OCI-LY7 (cell line): ENCODE data around the gene PCDHGA2. TPM values are rescaled to one million over a fixed set of nuclear protein-coding genes. Genes with fewer than 3 reads are reported as not detected.
A peak's percentile ranks its signal among the peaks of the same experiment; 100 is the strongest.

ENCODE experiments used
- BruUV-seq: library from RNA; stranded (reverse); fragments of 400-500 nt; replicated peaks from 2 replicates; lab custom pipeline; 2021; lab: Mats Ljungman, UMichigan
- CTCF ChIA-PET: fragments of 300-600 bp; sonication (Branson Sonifier 250); formaldehyde crosslinking; loops from one replicate; lab custom pipeline; 2022; ENCODE audit warnings: antibody characterized with exemption; ENCODE audit not compliant: unreplicated experiment; lab: Charles Lee
- POLR2A ChIA-PET: fragments of 300-600 bp; sonication (Branson Sonifier 250); formaldehyde crosslinking; loops from one replicate; lab custom pipeline; 2022; ENCODE audit warnings: antibody characterized with exemption; lab: Charles Lee
- DNase-seq: peaks from one replicate; pipeline ENCODE4 v3.0.0-alpha.2; 2015; ENCODE audit warnings: low spot score
- H2AFZ ChIP-seq: fragments of 200-600 bp; sonication (generic), shearing (Covaris generic); 2 replicates; pipeline ENCODE4 v1.6.1; 2014; ENCODE audit warnings: mild to moderate bottlenecking, antibody characterized with exemption, low read length, moderate library complexity
- H3K27ac ChIP-seq: fragments of 200-600 bp; sonication (generic); 2 replicates; pipeline ENCODE4 v1.5.1; 2014; ENCODE audit warnings: mixed run types, low read depth, mild to moderate bottlenecking, moderate library complexity, low read length, inconsistent platforms; ENCODE audit not compliant: poor library complexity, severe bottlenecking
- H3K36me3 ChIP-seq: fragments of 200-600 bp; sonication (generic); 2 replicates; pipeline ENCODE4 v1.6.1; 2014; ENCODE audit warnings: mild to moderate bottlenecking, antibody characterized with exemption, low read length, moderate library complexity, mixed read lengths; ENCODE audit not compliant: insufficient read depth
- H3K4me1 ChIP-seq: fragments of 200-600 bp; sonication (generic); 2 replicates; pipeline ENCODE4 v1.5.1; 2014; ENCODE audit warnings: mild to moderate bottlenecking, low read length; ENCODE audit not compliant: insufficient read depth, poor library complexity, severe bottlenecking
- H3K4me2 ChIP-seq: fragments of 200-600 bp; sonication (generic); 2 replicates; pipeline ENCODE4 v1.6.1; 2014; ENCODE audit warnings: mild to moderate bottlenecking, low read length
- H3K4me3 ChIP-seq: fragments of 200-600 bp; sonication (generic); 2 replicates; pipeline ENCODE4 v1.5.1; 2014; ENCODE audit warnings: mild to moderate bottlenecking, low read depth, low read length; ENCODE audit not compliant: poor library complexity, severe bottlenecking
- H3K79me2 ChIP-seq: fragments of 200-600 bp; sonication (generic); 2 replicates; pipeline ENCODE4 v1.6.1; 2016; ENCODE audit warnings: low read depth, mild to moderate bottlenecking, low read length, moderate library complexity, mixed read lengths; ENCODE audit not compliant: insufficient read depth
- H3K9me2 ChIP-seq: fragments of 200-600 bp; sonication (generic); 2 replicates; pipeline ENCODE4 v1.6.1; 2016; ENCODE audit warnings: mild to moderate bottlenecking, low read length, mixed read lengths; ENCODE audit not compliant: insufficient read depth
- H3K9me3 ChIP-seq: fragments of 200-600 bp; sonication (generic); 2 replicates; pipeline ENCODE4 v1.6.1; 2014; ENCODE audit warnings: mild to moderate bottlenecking, mixed run types, low read length, mixed read lengths
- H4K20me1 ChIP-seq: fragments of 200-600 bp; sonication (generic); 2 replicates; pipeline ENCODE4 v1.6.1; 2014; ENCODE audit warnings: mild to moderate bottlenecking, antibody characterized with exemption, low read length, moderate library complexity, mixed read lengths; ENCODE audit not compliant: insufficient read depth
- EZH2phosphoT487 ChIP-seq: fragments of 200-600 bp; sonication (generic); IDR thresholded peaks from 2 replicates; pipeline ENCODE4 v1.6.1; 2018; ENCODE audit warnings: low read depth, borderline replicate concordance, mild to moderate bottlenecking, mixed run types, antibody characterized with exemption, low read length, moderate library complexity, mixed read lengths
- intact Hi-C: fragments of 100-400 bp; cut with micrococcal nuclease; formaldehyde crosslinking; loops from one replicate; pipeline ENCODE4 v1.10.0; 2022; ENCODE audit not compliant: unreplicated experiment
- total RNA-seq, 2 experiments: library from RNA; depleted of rRNA in 1 of 2; stranded (reverse); fragments of >200 nt in 1 of 2; shearing (Covaris generic) in 1 of 2; gene quantifications; 2 replicates each; pipeline ENCODE4 v1.2.3, GENCODE V29; 2014 to 2022
- TF ChIP-seq, protein P1 (sequence below): fragments of 200-600 bp; sonication (generic); conservative IDR thresholded peaks from 2 replicates; pipeline ENCODE4 v1.5.1; 2014; ENCODE audit warnings: mild to moderate bottlenecking, antibody characterized with exemption, low read length, moderate library complexity, mixed read lengths

Gene PCDHGA2
- total RNA-seq, 2 experiments from 2014 or later: 0.19 to 0.74 TPM

GRCh38 chr5:141354900-141355469 lies 16.4 kb downstream of the PCDHGA2 start, which contains the start of gene PCDHGA4:
Gene PCDHGA4, plus strand, starts transcription at chr5:141355021. Its CDS starts 87 bp downstream, at chr5:141355108.
- no peak within 1 kb of the TSS for H3K4me3 ChIP-seq
- TF ChIP-seq, protein P1, sequence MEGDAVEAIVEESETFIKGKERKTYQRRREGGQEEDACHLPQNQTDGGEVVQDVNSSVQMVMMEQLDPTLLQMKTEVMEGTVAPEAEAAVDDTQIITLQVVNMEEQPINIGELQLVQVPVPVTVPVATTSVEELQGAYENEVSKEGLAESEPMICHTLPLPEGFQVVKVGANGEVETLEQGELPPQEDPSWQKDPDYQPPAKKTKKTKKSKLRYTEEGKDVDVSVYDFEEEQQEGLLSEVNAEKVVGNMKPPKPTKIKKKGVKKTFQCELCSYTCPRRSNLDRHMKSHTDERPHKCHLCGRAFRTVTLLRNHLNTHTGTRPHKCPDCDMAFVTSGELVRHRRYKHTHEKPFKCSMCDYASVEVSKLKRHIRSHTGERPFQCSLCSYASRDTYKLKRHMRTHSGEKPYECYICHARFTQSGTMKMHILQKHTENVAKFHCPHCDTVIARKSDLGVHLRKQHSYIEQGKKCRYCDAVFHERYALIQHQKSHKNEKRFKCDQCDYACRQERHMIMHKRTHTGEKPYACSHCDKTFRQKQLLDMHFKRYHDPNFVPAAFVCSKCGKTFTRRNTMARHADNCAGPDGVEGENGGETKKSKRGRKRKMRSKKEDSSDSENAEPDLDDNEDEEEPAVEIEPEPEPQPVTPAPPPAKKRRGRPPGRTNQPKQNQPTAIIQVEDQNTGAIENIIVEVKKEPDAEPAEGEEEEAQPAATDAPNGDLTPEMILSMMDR: peak; percentile 98
- no peak for TF ChIP-seq EZH2phosphoT487
- no peaks in the 10 kb centered on the region for H3K9me2 ChIP-seq
- ChIA-PET CTCF (interaction anchor here (1.4 kb wide), 1 partner anchor 36 kb away, joined by 3 read pairs; no protein-coding TSS in a partner anchor), POLR2A (no interaction called here)
- intact Hi-C loops: loop anchor here (1.0 to 10.0 kb wide), 3 partner anchors 24 to 160 kb away; partner anchors contain the start of genes PCDHB10, PCDHB11 and PCDHGA10
- BruUV-seq: no TSS peak
- H3K79me2 ChIP-seq: no peaks in the 10 kb centered on the region; the same call in 1 of the 2 replicates
- peak within 1 kb of the TSS; percentile 46; the same call in 1 of the 2 replicates for H2AFZ ChIP-seq
- peaks cover 7% of the 10 kb centered on the region for H3K4me1 ChIP-seq
- no peaks in the 10 kb centered on the region for H4K20me1 ChIP-seq
- H3K9me3 ChIP-seq: no peaks in the 10 kb centered on the region
- no peaks in the 10 kb centered on the region for H3K36me3 ChIP-seq
- H3K4me2 ChIP-seq: peak within 1 kb of the TSS; percentile 32
- DNase-seq: peak; percentile 39
- no peak within 1 kb of the TSS for H3K27ac ChIP-seq

- no peaks in the 10 kb centered on the region for H4K20me1 ChIP-seq
- intact Hi-C loops: loop anchor here (1.0 to 10.0 kb wide), 3 partner anchors 24 to 161 kb away; partner anchors contain the start of genes PCDHB10, PCDHB11 and PCDHGA10
- ChIA-PET POLR2A (no interaction called here), CTCF (interaction anchor here (1.1 to 1.4 kb wide), 2 partner anchors 37 to 208 kb away, joined by 3 read pairs; no protein-coding TSS in a partner anchor)
- no TSS peak for BruUV-seq
- no peak overlapping the region for H3K4me3 ChIP-seq
- no peak overlapping the region for H2AFZ ChIP-seq
- H3K36me3 ChIP-seq: no peaks in the 10 kb centered on the region
- peaks cover 14% of the 10 kb centered on the region for H3K4me1 ChIP-seq
- H3K27ac ChIP-seq: no peak overlapping the region
- H3K9me3 ChIP-seq: no peaks in the 10 kb centered on the region
- DNase-seq: no peak
- no peaks in the 10 kb centered on the region for H3K9me2 ChIP-seq
- TF ChIP-seq, protein P1: no peak
- no peak for TF ChIP-seq EZH2phosphoT487
- peaks cover 4% of the 10 kb centered on the region; the same call in 1 of the 2 replicates for H3K79me2 ChIP-seq
- H3K4me2 ChIP-seq: no peak overlapping the region
Observed at GRCh38 chr5:141355641-141356040, 17.1 kb downstream of the PCDHGA2 start.

- Histone ChIP-seq H4K20me1 (no peaks in the 10 kb centered on the region), H2AFZ (no peak overlapping the region), H3K4me3 (no peak overlapping the region), H3K36me3 (no peaks in the 10 kb centered on the region; the same call in 1 of the 2 replicates), H3K27ac (no peak overlapping the region), H3K4me2 (no peak overlapping the region), H3K79me2 (peaks cover 7% of the 10 kb centered on the region; the same call in 1 of the 2 replicates), H3K9me2 (no peaks in the 10 kb centered on the region), H3K4me1 (peaks cover 19% of the 10 kb centered on the region), H3K9me3 (no peaks in the 10 kb centered on the region; the same call in 1 of the 2 replicates)
- DNase-seq: no peak
- CTCF ChIA-PET: interaction anchor here (1.1 to 1.4 kb wide), 2 partner anchors 37 to 208 kb away, joined by 3 read pairs; no protein-coding TSS in a partner anchor
- POLR2A ChIA-PET: interaction anchor here (0.5 kb wide), 1 partner anchor 185 kb away, joined by 3 read pairs; no protein-coding TSS in a partner anchor
- intact Hi-C loops: loop anchor here (5.0 to 10.0 kb wide), 2 partner anchors 56 to 161 kb away; partner anchors contain the start of genes PCDHB10, PCDHB11 and PCDHGA10
- TF ChIP-seq, protein P1: no peak
- no peak for TF ChIP-seq EZH2phosphoT487
- no TSS peak for BruUV-seq
Observed at GRCh38 chr5:141356133-141356532, 17.6 kb downstream of the PCDHGA2 start.
